ENCODE results near the gene LUM. TPM values are rescaled to one million over a fixed set of nuclear protein-coding genes. Genes with fewer than 3 reads are reported as not detected.

LUM gene
- total and polyA plus RNA-seq, 2 donors from 2014 or later, result 102 to 185 TPM

DNA sequence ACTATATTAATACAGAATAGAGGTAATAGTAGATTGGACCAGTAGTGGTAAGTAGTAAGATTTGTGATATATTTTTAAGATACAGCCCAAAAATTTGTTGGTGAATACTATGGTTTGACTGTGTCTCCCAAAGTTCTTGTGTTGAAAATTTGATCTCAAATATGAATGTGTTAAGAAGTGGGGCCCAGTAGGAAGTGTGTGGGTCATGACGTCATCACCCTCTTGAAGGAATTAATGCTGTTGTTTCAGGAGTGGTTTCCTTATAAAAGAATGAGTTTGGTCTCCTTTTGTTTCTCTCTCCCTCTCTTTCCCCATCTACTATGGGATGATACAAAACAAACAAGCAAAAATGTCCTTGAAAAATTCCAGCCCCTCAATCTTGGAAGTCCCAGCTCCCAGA lies 16.3 kb downstream of the LUM start:
- no peak overlapping the region for H3K4me3 ChIP-seq (ENCODE audit: low read length in 3 of 3)
- H3K27me3 ChIP-seq (ENCODE audit: control insufficient read depth, insufficient read depth, low read length), result no peaks in the 10 kb centered on the region
- TF ChIP-seq, protein P1, sequence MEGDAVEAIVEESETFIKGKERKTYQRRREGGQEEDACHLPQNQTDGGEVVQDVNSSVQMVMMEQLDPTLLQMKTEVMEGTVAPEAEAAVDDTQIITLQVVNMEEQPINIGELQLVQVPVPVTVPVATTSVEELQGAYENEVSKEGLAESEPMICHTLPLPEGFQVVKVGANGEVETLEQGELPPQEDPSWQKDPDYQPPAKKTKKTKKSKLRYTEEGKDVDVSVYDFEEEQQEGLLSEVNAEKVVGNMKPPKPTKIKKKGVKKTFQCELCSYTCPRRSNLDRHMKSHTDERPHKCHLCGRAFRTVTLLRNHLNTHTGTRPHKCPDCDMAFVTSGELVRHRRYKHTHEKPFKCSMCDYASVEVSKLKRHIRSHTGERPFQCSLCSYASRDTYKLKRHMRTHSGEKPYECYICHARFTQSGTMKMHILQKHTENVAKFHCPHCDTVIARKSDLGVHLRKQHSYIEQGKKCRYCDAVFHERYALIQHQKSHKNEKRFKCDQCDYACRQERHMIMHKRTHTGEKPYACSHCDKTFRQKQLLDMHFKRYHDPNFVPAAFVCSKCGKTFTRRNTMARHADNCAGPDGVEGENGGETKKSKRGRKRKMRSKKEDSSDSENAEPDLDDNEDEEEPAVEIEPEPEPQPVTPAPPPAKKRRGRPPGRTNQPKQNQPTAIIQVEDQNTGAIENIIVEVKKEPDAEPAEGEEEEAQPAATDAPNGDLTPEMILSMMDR (IDR thresholded peaks at IDR 0.05; ENCODE audit: borderline replicate concordance, extremely low read depth, insufficient read depth), result no peak
- no peaks in the 10 kb centered on the region for H3K36me3 ChIP-seq (ENCODE audit: control insufficient read depth in 2 of 3, insufficient read depth in 3 of 3, low read length in 3 of 3)
- no peak overlapping the region for H3K9ac ChIP-seq (ENCODE audit: low read length in 3 of 3)
- DNase-seq, result no peak
- intact Hi-C loops (cut with DNase I), result no loop called here
- H3K27ac ChIP-seq (ENCODE audit: low read depth in 2 of 2, low read length in 2 of 2), result no peak overlapping the region
- no peaks in the 10 kb centered on the region for H3K4me1 ChIP-seq (ENCODE audit: control insufficient read depth in 2 of 3, insufficient read depth in 2 of 3, low read depth in 1 of 3, low read length in 3 of 3)
- no peak for FAIRE-seq
- no peaks in the 10 kb centered on the region for H3K9me3 ChIP-seq (ENCODE audit: control insufficient read depth in 2 of 3, insufficient read depth in 1 of 3, low read length in 3 of 3)

- Histone ChIP-seq H3K4me3 (ENCODE audit: low read length in 3 of 3) (no peak overlapping the region), H3K9ac (ENCODE audit: low read length in 3 of 3) (no peak overlapping the region), H3K4me1 (ENCODE audit: control insufficient read depth in 2 of 3, insufficient read depth in 2 of 3, low read depth in 1 of 3, low read length in 3 of 3) (no peaks in the 10 kb centered on the region), H3K9me3 (ENCODE audit: control insufficient read depth in 2 of 3, insufficient read depth in 1 of 3, low read length in 3 of 3) (no peaks in the 10 kb centered on the region), H3K27me3 (ENCODE audit: control insufficient read depth, insufficient read depth, low read length) (no peaks in the 10 kb centered on the region), H3K27ac (ENCODE audit: low read depth in 2 of 2, low read length in 2 of 2) (no peak overlapping the region), H3K36me3 (ENCODE audit: control insufficient read depth in 2 of 3, insufficient read depth in 3 of 3, low read length in 3 of 3) (no peaks in the 10 kb centered on the region)
- DNase-seq, result no peak
- intact Hi-C loops (cut with DNase I), result no loop called here
- TF ChIP-seq, protein P1 (IDR thresholded peaks at IDR 0.05; ENCODE audit: borderline replicate concordance, extremely low read depth, insufficient read depth), result no peak
- FAIRE-seq, result no peak
These were observed 17.1 kb downstream of the LUM start for GRCh38 chr12:91094032-91094662.

- TF ChIP-seq, protein P1 (IDR thresholded peaks at IDR 0.05; ENCODE audit: borderline replicate concordance, extremely low read depth, insufficient read depth), result no peak
- peak; percentile 6 for FAIRE-seq
- no peak for DNase-seq
These were observed 18.0 kb downstream of the LUM start for GRCh38 chr12:91093341-91093740.

More at GRCh38 chr12:91093341-91093740, 18.0 kb downstream of the LUM start:
- H3K27ac ChIP-seq (ENCODE audit: low read depth in 2 of 2, low read length in 2 of 2), result no peak overlapping the region
- H3K9me3 ChIP-seq (ENCODE audit: control insufficient read depth in 2 of 3, insufficient read depth in 1 of 3, low read length in 3 of 3), result peaks cover 0 to 5% (median 0%) of the 10 kb centered on the region in 3 donors
- H3K9ac ChIP-seq (ENCODE audit: low read length in 3 of 3), result no peak overlapping the region
- H3K4me1 ChIP-seq (ENCODE audit: control insufficient read depth in 2 of 3, insufficient read depth in 2 of 3, low read depth in 1 of 3, low read length in 3 of 3), result no peaks in the 10 kb centered on the region
- H3K36me3 ChIP-seq (ENCODE audit: control insufficient read depth in 2 of 3, insufficient read depth in 3 of 3, low read length in 3 of 3), result no peaks in the 10 kb centered on the region
- intact Hi-C loops (cut with DNase I), result no loop called here
- H3K27me3 ChIP-seq (ENCODE audit: control insufficient read depth, insufficient read depth, low read length), result no peaks in the 10 kb centered on the region
- H3K4me3 ChIP-seq (ENCODE audit: low read length in 3 of 3), result no peak overlapping the region

Measured in kidney (tissue), 14 donors.